ENCODE data around the gene HOXD3. TPM values are rescaled to one million over a fixed set of nuclear protein-coding genes. Genes with fewer than 3 reads are reported as not detected.

The HOXD3 gene
- total RNA-seq, 2 donors from 2014 or later: 1.2 to 3.9 TPM

DNA sequence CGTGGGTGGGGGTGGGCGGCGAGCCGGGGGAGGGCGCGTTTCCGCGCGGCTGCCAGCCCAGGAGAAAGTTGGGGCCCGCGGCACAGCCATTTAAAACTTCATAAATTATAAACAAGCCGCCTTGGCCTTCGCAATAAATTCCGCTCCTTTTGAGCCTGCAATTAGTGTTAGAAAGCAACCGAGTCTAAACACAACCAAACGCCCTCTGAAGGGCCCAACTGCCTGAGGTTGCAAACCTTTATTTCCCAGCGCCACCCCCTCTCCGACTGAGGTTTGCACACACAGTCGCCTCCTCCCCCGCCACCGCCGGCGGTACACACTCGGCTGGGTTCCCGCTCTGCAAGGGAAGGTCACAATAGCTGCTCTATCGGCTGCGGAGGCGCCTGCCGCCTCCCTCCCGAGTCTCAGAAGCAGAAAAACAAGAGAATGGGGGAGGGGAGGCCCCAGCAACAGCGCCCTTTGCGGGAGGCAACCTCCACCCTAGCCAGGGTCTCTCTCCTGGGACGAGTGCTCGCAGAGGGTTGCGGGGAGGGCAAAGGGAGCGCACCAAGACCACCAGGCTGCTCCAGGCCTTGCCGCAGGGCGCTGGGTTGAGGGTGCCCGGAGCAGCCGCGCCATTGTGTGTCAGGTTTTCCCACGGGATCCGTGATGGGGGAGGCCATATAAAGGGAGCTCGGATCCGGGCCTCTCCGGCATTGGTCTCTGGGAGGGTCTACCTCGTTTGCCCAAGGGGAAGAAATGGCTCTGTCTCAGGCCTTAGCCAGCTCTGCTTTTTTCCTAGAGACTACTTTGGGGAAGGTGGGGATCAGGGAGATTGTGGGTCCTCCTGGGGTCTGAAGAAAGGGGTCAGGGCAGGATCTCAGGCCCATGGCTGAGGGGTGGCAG lies 18.0 kb downstream of the HOXD3 start:
- DNase-seq (ENCODE audit: low spot score) (no peak), ATAC-seq (ENCODE audit: insufficient number of reproducible peaks, low FRiP score, low read depth) (no peak)
- Histone ChIP-seq H3K27ac (peak overlapping the region in 1 of 2 donors; percentile 39), H3K4me1 (ENCODE audit: control insufficient read depth in 1 of 2, low read depth in 2 of 2) (peaks cover 0 to 11% of the 10 kb centered on the region in 2 donors), H3K9me3 (no peaks in the 10 kb centered on the region), H3K4me3 (no peak overlapping the region), H3K27me3 (replicated peaks; ENCODE audit: insufficient read depth) (peaks cover 22% of the 10 kb centered on the region), H3K36me3 (no peaks in the 10 kb centered on the region)
- TF ChIP-seq, protein P1, sequence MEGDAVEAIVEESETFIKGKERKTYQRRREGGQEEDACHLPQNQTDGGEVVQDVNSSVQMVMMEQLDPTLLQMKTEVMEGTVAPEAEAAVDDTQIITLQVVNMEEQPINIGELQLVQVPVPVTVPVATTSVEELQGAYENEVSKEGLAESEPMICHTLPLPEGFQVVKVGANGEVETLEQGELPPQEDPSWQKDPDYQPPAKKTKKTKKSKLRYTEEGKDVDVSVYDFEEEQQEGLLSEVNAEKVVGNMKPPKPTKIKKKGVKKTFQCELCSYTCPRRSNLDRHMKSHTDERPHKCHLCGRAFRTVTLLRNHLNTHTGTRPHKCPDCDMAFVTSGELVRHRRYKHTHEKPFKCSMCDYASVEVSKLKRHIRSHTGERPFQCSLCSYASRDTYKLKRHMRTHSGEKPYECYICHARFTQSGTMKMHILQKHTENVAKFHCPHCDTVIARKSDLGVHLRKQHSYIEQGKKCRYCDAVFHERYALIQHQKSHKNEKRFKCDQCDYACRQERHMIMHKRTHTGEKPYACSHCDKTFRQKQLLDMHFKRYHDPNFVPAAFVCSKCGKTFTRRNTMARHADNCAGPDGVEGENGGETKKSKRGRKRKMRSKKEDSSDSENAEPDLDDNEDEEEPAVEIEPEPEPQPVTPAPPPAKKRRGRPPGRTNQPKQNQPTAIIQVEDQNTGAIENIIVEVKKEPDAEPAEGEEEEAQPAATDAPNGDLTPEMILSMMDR (IDR thresholded peaks at IDR 0.05): no peak

DNA sequence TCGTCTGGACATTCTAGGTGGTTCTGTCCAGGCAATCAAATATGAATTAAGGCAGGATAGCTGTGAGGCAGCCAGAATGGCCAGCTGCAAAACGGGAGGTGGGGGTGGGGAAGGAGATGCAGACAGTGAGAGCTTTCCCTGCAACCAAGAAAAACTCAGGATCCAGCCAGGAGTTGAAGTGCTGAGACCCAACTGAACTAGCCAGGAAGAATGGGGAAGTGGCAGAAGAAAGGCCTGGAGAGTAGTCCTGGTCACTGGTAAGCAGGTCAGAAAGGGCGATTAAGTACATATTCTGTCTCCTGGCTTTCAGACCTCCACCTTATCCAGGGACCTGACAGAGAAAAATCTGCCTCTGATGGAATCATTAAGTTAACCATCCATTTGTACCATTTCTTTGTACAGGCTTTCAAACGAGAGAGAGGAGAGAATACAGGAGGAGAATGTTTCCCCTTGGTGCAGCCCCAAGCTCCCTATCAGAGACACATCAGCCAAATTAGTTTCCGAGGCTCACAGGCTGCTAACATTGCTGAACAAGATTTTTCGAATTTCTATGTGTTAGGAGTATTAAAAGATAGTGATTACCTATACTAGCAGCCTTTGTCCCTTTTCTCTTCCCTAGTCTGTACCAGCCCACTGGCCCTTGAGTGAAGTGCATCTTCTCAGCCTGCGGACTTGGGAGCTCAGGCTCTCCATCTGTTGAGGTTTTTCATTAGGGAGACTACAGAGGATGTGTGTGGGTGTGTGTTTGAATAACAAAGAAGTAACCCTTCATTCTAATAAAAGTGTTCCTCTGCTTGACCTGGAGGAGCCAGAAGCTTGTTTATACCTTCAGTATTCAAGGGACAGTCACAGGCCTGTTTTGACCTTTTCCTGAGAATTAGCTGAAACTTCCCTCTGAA lies 18.9 kb downstream of the HOXD3 start:
- H3K27ac ChIP-seq: no peak overlapping the region
- H3K9me3 ChIP-seq: no peaks in the 10 kb centered on the region
- no peak overlapping the region for H3K4me3 ChIP-seq
- no peak for ATAC-seq (ENCODE audit: insufficient number of reproducible peaks, low FRiP score, low read depth)
- H3K36me3 ChIP-seq: no peaks in the 10 kb centered on the region
- peaks cover 0 to 11% of the 10 kb centered on the region in 2 donors for H3K4me1 ChIP-seq (ENCODE audit: control insufficient read depth in 1 of 2, low read depth in 2 of 2)
- TF ChIP-seq, protein P1 (IDR thresholded peaks at IDR 0.05): no peak
- peaks cover 22% of the 10 kb centered on the region for H3K27me3 ChIP-seq (replicated peaks; ENCODE audit: insufficient read depth)
- DNase-seq (ENCODE audit: low spot score): no peak

GRCh38 chr2:176177580-176178037 lies 20.5 kb downstream of the HOXD3 start:
- ATAC-seq (ENCODE audit: insufficient number of reproducible peaks, low FRiP score, low read depth) (no peak), DNase-seq (ENCODE audit: low spot score) (no peak)
- no peak overlapping the region for H3K27ac ChIP-seq

GRCh38 chr2:176178038-176178756 lies 21.1 kb downstream of the HOXD3 start:
- no peaks in the 10 kb centered on the region for H3K9me3 ChIP-seq
- H3K4me1 ChIP-seq (ENCODE audit: control insufficient read depth in 1 of 2, low read depth in 2 of 2): peaks cover 0 to 11% of the 10 kb centered on the region in 2 donors
- H3K36me3 ChIP-seq: no peaks in the 10 kb centered on the region
- no peak for ATAC-seq (ENCODE audit: insufficient number of reproducible peaks, low FRiP score, low read depth)
- H3K27me3 ChIP-seq (replicated peaks; ENCODE audit: insufficient read depth): peaks cover 15% of the 10 kb centered on the region
- no peak for DNase-seq (ENCODE audit: low spot score)
- TF ChIP-seq, protein P1 (IDR thresholded peaks at IDR 0.05): no peak
- H3K27ac ChIP-seq: no peak overlapping the region
- peak overlapping the region; percentile 62 for H3K4me3 ChIP-seq

More at GRCh38 chr2:176177580-176178037, 20.5 kb downstream of the HOXD3 start:
- H3K4me3 ChIP-seq: peak overlapping the region; percentile 62
- H3K4me1 ChIP-seq (ENCODE audit: control insufficient read depth in 1 of 2, low read depth in 2 of 2): peaks cover 0 to 11% of the 10 kb centered on the region in 2 donors
- no peaks in the 10 kb centered on the region for H3K36me3 ChIP-seq
- no peaks in the 10 kb centered on the region for H3K9me3 ChIP-seq
- H3K27me3 ChIP-seq (replicated peaks; ENCODE audit: insufficient read depth): peaks cover 19% of the 10 kb centered on the region
- TF ChIP-seq, protein P1 (IDR thresholded peaks at IDR 0.05): no peak
